ENCODE results near the gene ABCC1. TPM values are rescaled to one million over a fixed set of nuclear protein-coding genes. Genes with fewer than 3 reads are reported as not detected.

Gene ABCC1
- polyA plus RNA-seq, 1 donor: 27.7 TPM

DNA sequence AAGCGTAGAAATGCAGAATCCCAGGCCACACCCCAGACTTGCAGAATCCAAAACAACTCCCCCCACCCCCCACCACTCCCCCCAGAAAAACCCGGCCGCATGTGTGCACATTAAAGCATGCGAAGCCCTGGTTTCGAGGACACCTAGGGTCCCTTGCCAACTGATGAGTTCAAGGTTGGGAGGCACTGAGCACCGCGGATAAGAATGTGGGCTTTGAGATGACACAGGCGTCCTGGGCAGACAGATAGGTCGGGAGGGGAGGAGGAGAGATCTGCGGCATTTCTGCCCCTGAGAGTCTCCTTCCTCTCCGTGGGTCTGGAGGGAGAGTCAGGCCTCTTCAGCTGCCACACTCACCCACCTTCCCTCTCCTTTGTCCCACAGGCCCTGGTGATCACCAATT lies 98.3 kb downstream of the ABCC1 start:
- DNase-seq: no peak

DNA sequence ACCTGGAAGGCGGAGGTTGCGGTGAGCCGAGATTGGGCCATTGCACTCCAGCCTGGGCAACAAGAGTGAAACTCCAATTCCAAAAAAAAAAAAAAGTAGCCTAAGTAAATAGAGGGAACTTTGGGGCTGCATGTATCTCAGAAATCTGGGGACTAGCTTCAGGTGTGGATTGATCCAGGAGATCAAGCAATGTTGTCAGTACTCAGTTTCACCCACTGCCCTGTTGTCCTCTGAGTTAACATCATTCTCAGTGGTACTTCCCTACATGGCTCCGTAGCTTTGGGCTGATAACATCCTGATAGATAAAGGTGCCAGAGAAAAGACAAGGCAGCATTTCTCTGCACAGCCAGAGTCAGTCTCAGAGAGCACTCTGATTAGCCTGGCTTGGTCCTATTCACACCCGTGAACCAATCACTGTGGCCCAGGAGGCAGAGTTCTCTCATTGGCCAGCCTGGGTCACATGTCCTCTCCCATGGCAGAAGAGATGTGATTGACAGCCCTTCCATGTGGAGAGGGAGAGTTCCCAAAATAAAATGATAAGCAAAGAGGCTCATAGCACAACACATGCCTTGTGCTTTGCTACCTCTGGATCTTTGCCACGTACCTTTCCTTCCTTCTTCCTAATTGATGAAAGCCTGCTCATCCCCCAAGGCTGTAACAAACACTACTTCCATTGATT lies 99.6 kb downstream of the ABCC1 start:
- DNase-seq: no peak

DNA sequence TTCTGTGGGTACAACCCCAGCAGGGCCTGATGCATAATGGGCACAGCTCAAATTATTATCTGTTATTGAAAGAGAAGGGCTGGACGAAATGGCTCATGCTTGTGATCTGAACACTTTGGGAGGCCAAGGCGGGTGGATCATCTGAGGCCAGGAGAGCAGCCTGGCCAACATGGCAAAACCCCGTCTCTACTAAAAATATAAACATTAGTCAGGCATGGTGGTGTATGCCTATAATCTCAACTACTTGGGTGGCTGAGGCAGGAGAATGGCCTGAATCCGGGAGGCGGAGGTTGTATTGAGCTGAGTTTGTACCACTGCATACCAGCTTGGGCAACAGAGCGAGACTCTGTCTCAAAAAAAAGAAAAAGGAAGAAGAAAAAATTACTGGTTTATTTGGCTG lies 100.7 kb downstream of the ABCC1 start:
- DNase-seq: no peak

DNA sequence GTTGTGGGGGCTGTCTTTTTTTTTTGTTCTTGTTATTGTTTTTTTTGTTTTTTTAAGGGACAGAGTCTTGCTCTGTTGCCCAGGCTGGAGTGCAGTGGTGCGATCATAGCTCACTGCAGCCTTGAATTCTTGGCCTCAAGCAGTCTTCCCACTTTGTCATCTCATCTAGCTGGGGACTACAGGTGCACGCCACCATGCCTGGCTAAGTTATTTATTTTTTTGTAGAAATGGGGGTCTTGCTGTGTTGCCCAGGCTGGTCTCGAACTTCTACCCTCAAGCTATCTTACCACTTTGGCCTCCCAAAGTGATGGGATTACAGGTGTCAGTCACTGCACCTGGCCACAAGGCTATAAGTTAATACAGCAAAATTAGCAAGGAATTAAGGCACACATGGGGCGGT lies 101.7 kb downstream of the ABCC1 start:
- DNase-seq: no peak

DNA sequence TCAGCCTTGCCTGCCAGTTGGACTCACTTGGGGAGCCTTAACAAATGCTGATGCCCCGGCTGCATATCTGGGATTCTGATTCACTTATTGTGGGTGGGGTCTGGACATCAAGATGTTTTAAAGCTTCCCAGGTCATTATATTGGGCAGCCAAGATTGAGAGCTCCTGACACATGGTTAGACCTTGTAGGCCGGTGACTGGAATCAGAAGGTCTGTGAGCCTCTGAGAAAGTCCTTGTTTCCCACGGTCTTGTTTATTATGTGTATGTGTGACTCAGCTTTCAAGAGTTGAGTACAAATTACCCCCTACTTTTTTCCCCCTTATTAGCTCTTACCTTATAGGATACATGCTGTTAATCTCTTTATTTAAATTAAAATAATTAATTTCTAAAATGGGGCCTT lies 103.5 kb downstream of the ABCC1 start:
- no peak for DNase-seq

DNA sequence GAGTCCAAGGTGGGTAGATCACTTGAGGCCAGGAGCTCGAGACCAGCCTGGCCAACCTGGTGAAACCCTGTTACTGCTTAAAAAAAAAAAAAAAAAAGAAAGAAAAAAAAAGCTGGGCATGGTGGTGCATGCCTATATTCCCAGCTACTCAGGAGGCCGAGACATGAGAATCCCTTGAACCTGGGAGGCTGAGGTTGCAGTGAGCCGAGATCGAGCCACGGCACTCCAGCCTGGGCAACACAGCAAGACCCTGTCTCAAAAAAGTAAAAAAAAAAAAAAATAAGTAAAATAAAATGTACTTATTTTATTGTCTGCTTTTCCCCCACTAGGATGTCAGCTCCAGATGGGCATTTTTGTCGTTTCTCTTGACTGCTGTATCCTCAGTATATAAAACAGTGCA lies 107.7 kb downstream of the ABCC1 start:
- DNase-seq: no peak

DNA sequence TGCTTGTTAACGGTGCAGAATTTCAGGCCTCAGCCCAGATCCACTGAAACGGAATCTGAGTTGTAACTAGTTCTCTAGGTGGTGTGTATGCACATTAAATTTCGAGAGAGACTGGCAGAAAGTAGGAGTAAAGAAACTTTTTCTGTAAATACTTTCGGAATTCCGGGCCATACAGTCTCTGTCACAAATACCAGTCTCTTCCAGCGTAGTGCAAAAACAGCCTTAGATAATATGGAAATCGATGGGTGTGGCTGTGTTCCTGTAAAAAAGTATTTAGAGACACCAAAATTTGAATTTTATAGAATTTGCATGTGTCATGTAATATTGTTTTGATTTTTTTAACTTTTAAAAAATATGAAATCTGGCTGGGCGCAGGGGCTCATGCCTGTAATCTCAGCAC lies 109.7 kb downstream of the ABCC1 start:
- DNase-seq: no peak

DNA sequence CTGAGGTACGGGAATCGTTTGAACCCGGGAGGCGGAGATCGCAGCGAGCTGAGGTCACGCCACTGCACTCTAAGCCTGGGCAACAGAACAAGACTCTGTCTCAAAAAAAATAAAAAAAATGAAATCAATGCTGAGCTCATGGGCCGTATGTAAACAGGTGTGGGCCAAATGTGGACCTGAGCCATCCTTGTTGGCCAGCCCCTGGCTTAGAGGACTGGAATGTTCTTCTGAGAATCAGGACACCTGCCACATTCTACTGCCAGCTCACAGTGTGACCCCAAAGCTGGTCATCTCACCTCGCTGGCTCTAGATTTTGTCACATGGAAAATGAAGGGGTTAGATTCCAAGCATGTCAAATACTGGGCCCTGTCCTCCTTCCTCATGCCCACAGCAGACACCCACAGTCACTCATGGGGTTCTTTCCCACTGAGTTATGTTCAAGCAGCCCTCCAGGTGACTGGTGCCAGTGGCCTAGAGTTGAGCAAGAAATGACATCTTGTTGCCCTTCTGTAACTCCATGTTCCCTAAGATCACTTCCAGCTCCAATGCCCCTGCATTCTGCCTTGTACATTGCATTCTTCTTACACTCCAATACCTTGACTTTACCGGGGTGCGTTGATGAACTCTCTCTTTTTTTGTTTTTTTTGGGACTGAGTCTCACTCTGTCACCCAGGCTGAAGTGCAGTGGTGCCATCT lies 110.6 kb downstream of the ABCC1 start:
- no peak for DNase-seq

DNA sequence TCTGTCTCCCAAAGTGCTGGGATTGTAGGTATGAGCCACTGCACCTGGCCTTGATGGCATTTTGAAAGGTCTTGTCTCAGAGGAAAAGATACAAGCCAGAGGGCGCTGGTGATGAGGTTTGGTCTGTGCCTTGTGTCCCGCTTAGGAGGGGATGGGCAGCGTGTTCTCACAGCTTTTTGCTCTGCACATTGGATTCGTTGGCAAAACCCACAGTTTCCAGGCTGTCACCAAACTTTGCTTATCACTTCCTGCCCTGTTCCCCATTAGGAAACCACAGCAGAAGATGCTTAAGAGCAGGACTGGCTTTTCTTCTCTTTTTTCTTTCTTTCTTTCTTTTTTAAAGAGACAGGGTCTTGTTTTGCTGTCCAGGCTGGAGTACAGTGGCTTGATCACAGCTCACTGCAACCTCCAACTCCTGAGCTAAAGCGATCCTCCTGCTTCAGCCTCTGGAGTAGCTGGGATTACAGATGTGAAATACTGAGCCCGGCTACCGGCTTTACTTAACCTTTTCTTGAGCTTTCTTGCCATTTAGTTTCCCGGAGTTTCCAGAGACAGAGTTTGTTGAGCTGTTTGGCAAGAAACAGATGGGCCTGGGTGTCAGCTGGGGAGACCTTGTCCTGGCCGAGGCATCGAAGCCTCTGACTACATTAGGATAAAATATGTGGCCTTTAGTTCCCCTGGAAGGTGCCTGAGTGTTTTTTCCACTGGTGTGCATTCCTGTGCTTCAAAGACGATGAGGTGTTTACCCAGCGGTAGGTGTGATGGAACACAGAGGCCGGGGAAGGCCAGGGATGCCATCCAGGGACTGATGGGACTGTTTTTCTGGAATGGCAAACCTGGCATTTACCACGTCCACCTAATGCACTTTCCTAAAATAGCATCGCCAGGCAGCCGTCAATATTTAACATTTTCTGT lies 112.9 kb downstream of the ABCC1 start:
- DNase-seq: no peak

DNA sequence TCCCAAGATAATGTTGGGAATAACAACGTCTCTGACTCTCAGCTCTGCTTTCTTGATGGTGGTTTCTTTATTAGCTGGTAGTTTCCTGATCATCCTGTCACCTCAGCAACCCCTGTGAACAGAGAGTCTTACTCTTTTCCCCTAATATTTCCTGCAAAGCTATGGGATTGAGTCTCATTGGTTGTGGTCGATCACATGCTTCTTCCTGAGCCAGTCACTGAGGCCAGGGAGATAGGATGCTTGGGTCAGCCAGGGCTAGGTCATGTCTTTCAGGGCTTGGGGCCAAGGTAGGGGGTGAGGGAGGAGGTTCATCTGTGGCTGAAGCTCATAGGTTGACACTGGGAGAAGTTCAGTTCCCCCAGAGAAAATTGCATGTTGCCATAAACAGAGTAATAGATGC lies 114.3 kb downstream of the ABCC1 start:
- no peak for DNase-seq

DNA sequence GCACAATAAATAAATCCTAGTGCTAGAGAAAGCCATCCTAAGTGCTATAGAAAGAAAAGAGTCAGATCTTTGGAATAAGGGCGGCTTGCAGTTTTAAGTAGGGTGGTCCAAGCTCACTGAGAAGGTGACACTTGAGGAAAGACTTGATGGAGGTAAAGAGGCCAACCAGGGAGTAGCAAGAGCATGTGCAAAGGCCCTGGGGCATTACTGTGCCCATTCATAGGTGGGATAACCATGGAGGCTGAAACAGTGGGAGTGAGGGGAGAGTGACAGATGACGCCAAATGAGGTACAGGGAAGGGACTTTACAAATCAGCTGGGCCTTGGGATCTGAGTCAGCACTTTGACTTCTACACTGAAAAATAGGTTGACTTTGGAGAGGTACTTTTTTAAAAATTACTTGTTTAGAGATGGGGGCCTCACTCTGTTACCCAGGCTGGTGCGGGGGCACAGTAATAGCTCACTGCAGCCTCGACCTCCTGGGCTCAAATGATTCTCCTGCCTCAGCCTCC lies 115.5 kb downstream of the ABCC1 start:
- no peak for DNase-seq

DNA sequence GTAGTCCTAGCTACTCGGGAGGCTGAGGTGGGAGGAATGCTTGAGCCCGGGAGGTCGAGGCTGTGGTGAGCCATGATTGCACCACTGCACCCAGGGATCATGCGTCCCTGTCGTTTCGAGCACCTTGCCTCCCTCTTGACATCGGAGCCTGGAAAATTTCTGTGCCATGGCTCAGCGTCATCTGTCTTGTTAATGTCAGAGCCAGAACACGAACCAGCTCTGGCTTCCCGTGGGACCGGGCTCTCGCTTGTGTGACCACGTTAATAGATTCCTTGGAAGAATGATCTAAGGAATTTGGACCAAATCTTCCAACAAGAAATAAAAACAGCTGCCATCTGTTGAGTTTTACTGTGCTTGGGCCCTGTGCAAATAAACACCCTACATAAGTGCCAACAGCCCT lies 117.7 kb downstream of the ABCC1 start:
- DNase-seq: no peak

DNA sequence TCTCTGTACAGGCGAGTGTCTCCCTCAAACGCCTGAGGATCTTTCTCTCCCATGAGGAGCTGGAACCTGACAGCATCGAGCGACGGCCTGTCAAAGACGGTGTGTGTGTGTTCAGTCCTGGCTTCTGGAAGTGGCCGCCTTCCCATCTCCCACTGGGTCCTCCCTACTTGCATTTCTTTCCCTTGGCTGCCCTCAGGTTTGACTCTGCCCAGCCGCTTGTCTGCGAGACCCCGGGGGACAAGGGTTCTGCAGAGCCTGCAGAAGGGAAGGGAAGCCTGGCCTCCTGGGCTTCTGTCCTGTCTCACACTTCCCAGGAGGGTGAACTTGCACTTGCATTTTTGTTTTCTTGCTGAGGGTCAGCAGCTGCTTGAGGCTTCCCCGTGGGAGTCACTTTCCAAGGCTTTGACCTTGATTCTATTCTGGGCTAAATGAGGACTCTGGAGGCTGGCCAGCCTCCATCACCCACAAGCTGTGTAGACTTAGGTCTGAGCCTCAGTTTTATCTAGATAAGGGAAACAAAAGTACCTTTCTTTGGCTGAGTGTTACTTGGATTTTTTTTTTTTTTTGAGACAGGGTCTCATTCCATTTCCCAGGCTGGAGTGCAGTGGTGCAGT lies 122.3 kb downstream of the ABCC1 start:
- no peak for DNase-seq

DNA sequence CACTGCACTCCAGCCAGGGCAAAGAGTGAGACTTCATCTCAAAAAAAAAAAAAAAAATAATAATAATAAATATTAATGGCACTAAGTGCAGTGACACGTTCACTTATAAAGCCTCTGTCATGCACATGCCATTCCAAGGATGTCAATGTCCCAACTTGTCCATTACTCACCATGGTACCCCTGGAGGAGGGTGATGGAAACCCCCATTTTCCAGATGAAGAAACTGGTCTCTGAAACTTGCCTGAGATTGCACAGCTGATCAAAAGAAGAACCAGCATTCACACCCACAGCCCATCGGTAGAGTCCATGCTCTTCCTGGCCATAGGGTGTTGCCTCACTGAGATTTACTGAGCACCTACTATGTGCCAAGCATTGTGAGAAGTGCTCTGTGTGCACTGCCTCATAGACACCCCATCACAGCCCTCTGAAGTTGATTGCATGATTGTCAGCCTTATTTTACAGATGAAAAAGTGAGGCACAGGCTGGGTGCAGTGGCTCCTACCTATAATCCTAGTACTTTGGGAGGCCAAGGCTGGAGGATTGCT lies 123.7 kb downstream of the ABCC1 start:
- DNase-seq: no peak

DNA sequence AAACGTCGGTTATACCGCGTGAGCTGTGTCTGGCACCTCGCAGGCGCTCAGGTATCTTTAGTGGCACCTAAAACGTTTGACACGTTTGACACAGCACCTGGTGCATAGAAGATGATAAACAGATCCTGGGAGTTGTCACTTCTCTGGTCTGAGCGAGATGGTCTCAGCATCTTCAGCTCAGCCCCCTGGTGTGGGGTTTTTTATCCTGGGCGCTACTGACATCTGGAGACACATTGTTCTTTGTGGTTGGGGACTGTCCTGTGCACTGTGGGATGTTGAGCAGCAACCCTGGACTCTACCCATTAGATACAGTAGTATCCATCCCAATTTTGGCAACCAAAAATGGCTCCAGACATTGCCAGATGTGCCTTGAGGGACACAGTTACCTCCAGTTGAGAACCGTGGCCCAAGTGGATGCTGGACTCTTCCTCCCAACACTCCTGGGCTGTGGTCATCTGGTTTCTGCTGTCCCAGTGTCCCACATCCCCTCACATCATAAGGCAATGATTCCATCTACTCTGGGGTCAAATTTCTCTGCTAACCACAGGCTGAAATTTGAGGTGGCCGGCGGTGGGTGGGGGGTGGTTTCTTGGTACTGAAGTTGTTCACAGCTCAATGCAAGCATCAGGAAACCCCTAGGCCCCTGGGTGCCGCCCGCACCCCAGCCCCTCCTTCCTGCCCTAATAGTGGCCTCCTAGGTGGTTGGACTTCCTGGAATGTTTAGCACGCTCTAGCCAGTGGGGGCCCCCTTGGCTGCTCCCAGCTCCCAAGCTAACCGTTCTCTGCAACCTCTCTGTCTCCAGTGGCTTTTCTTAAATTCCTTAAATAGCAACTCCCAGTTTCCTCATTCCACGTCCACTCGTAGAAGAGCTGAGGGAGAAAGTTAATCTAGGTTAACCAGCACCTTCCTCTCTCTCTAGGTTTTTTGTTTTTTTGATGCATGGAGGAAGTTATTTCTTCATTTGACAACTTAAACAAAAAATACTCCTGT lies 124.8 kb downstream of the ABCC1 start:
- DNase-seq: peak; percentile 61

DNA sequence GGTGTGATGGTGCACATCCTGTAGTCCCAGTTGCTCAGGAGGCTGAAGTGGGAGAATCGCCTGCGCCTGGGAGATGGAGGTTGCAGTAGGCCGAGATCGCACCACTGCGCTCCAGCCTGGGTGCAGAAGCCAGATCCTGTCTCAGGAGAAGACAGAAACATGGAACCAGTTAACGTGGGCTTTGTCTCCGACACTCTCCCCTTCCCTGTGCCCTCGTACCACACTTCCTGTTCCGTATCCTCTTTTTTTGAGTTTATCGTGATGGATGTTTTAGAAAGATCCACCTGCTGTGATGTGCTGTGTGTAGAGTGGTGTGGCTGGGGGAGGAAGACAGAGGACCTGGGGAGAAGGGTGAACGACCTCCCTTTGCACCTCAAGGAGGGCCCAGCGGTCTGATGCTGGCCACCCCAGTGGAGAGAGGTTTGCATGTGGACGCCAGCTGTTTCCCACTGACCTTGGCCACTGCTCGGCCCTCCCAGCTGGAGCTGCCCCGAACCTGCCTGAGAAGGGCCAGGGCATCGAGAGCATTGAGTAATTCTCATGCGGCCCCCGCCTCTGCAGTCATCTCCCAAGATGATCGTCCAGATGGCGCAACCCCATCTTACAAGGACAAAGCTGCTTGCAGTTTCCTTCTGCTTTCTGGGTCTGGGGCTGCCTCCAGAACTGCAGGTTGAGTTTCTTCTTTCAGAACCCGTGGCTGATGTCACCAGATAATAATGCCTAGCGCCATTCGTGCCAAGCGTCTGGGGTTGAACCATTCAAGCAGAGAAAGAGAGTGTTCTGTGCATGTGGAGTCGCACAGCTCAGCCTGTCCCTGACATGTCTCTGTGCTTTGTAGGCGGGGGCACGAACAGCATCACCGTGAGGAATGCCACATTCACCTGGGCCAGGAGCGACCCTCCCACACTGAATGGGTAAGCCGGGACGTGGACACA lies 126.3 kb downstream of the ABCC1 start:
- no peak for DNase-seq

DNA sequence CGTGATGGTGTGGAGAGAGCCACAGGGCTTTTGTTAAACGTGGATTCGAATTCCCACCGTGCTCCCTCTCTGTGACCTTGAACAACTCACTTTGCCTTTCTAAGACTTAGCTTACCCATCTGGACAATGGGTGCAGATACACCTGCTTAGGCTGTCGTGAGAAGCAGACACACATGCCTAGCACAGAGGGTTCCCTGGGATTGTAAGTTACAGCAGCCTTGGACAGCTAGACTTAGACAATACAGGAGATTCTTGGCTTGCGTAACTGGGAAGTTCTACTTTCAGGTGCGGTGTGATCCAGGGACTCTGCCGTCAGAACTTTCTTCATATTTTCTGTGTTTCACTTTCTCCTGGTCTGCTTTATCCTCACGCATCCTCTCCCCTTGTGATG lies 127.0 kb downstream of the ABCC1 start:
- DNase-seq: no peak

DNA sequence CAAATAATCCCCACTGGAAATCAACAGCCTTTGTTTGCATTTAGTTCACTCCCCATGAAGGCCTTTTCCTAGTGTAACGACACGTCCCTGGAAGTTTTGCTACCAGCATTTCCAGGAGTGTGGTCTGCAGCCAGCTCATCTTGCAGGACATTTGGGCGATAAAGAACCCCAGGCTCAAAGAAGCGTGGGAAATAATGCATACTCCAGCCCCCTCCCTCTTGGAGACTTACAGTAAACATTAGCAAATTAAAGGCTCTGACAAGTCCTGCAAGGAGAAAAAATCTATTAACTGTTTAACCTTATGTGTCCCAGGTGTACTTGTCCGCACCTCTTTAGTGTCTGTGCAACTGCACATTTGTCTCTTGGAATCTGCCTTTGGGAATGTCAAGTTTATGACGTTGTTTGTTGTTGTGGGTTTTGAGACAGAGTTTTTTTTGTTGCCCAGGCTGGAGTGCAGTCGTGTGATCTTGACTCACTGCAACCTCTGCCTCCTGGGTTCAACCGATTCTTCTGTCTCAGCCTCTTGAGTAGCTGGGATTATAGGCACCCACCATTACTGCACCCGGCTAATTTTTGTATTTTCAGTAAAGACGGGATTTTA lies 131.1 kb downstream of the ABCC1 start:
- DNase-seq: no peak

DNA sequence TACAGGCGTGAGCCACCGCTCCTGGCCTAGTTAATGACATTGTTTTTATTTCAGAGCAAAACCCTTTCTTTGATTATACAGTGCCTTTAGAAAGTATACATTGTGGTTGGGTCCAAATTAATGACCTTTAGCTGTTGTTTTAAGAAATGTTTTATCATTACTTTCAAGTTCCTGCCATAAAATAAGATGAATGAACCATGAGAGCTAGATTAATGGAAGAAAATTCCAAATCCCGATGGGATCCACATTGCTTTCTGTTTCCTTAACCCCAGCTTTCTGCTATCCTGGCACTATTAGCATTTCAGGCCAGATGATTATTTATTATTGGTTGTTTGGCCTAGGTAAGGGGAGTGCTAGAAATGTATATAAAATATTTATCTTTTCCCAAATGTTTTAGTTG lies 131.7 kb downstream of the ABCC1 start:
- no peak for DNase-seq
